ENCODE data around the gene MTX1. TPM values are rescaled to one million over a fixed set of nuclear protein-coding genes. Genes with fewer than 3 reads are reported as not detected.
"Not testable (repeated sequence)": the region's sequence is repeated elsewhere in the genome, so short reads cannot be mapped to it uniquely, and the experiment has no call there.

The MTX1 gene
- total RNA-seq, 1 experiment from 2014 or later: 54.0 TPM

GRCh38 chr1:155205969-155206593 lies 2.4 kb upstream of the MTX1 start:
- no peak for DNase-seq (ENCODE audit: low read depth)

- DNase-seq (ENCODE audit: low read depth): peak; percentile 77
These were observed 1.3 kb upstream of the MTX1 start for GRCh38 chr1:155206891-155207805.

GRCh38 chr1:155207806-155208540 lies 522 bp upstream of the MTX1 start, which contains the start of gene THBS3:
THBS3 (minus strand) TSS chr1:155207897; CDS start chr1:155207876, 21 bp downstream.
- DNase-seq (ENCODE audit: low read depth): no peak

GRCh38 chr1:155209312-155209721 lies 822 bp downstream of the MTX1 start:
- no peak for DNase-seq (ENCODE audit: low read depth)

- no peak for DNase-seq (ENCODE audit: low read depth)
These were observed 2.0 kb downstream of the MTX1 start for GRCh38 chr1:155210314-155211104.

GRCh38 chr1:155211381-155212050 lies 3.0 kb downstream of the MTX1 start:
- DNase-seq (ENCODE audit: low read depth): not testable (repeated sequence)

- not testable (repeated sequence) for DNase-seq (ENCODE audit: low read depth)
These were observed 3.6 kb downstream of the MTX1 start for GRCh38 chr1:155212051-155212440.

GRCh38 chr1:155214702-155215101 lies 6.2 kb downstream of the MTX1 start:
- DNase-seq (ENCODE audit: low read depth): not testable (repeated sequence)

GRCh38 chr1:155218854-155219591 lies 10.5 kb downstream of the MTX1 start:
- peak; percentile 57 for DNase-seq (ENCODE audit: low read depth)

- DNase-seq (ENCODE audit: low read depth): no peak
These were observed 11.1 kb downstream of the MTX1 start for GRCh38 chr1:155219592-155220031.

GRCh38 chr1:155220211-155220965 lies 11.9 kb downstream of the MTX1 start:
- not testable (repeated sequence) for DNase-seq (ENCODE audit: low read depth)

- no peak for DNase-seq (ENCODE audit: low read depth)
These were observed 14.6 kb downstream of the MTX1 start for GRCh38 chr1:155223047-155223446.

GRCh38 chr1:155225404-155225759 lies 16.9 kb downstream of the MTX1 start:
- DNase-seq (ENCODE audit: low read depth): not testable (repeated sequence)

GRCh38 chr1:155226188-155226909 lies 17.9 kb downstream of the MTX1 start:
- DNase-seq (ENCODE audit: low read depth): peak; percentile 88

GRCh38 chr1:155226910-155227260 lies 18.4 kb downstream of the MTX1 start:
- DNase-seq (ENCODE audit: low read depth): no peak

GRCh38 chr1:155227261-155228095 lies 19.0 kb downstream of the MTX1 start:
- peak; percentile 99 for DNase-seq (ENCODE audit: low read depth)

GRCh38 chr1:155228096-155228427 lies 19.6 kb downstream of the MTX1 start:
- DNase-seq (ENCODE audit: low read depth): no peak
